ENCODE results near the gene ARMC9.

GRCh38 chr2:231411237-231411636 lies 212.8 kb downstream of the ARMC9 start:
- TF ChIP-seq CTCF (IDR thresholded peaks at IDR 0.05): no peak
- no peak for TF ChIP-seq POLR2A (IDR thresholded peaks at IDR 0.05)
- TF ChIP-seq EP300 (IDR thresholded peaks at IDR 0.05): no peak
